ENCODE results near the gene CAMK4. TPM values are rescaled to one million over a fixed set of nuclear protein-coding genes. Genes with fewer than 3 reads are reported as not detected.

Gene CAMK4
- total RNA-seq, 1 donor from 2014 or later: 34.5 TPM

DNA sequence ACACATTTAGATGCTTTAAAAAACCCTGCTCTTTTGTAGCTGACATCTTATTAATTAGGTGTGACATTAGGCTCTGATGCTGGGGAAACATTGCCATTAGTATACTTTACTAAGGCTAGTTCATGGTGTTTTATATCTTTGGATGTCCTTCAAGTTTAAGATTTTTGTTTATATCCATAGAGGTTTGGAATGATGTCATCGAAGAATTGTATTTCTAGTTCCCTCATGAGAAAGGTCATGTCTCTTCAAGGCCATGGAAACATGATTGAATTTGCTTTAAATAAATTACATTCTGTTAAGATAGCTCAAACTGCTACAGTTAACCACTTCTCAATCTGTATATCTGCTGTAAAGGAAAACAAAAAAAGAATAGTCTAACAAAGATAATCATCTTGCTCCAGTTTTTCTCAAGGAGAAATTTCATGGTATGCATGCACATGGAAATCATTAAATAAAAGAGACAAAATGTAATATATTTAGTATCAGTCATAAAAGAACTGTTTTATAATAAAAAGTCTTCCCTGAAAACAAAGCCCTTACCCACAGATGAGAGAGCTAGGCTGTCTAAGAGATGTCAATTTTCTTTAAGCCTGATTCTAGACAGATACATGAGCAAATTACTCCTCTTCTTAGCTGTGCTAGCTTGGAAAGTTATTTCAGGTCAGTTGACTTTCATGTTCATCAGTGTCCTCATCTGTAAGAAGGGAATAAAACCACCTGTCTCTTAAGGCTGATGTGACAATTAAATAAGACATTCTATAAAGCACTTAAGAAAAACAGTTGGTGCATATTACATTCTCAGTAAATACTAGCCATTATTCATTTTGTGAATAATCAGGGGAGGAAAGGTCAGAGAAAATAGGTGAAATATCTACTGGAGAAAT is 313.2 kb downstream of the CAMK4 start:
- Mint-ChIP-seq H3K36me3 (ENCODE audit: low read depth, unreplicated experiment) (no peaks in the 10 kb centered on the region), H3K4me1 (ENCODE audit: unreplicated experiment) (no peaks in the 10 kb centered on the region), H3K9me3 (ENCODE audit: unreplicated experiment) (no peaks in the 10 kb centered on the region), H3K27me3 (ENCODE audit: unreplicated experiment) (peaks cover 2% of the 10 kb centered on the region), H3K27ac (ENCODE audit: unreplicated experiment) (no peak overlapping the region), H3K4me3 (ENCODE audit: unreplicated experiment) (no peak overlapping the region)
- TF ChIP-seq, protein P1, sequence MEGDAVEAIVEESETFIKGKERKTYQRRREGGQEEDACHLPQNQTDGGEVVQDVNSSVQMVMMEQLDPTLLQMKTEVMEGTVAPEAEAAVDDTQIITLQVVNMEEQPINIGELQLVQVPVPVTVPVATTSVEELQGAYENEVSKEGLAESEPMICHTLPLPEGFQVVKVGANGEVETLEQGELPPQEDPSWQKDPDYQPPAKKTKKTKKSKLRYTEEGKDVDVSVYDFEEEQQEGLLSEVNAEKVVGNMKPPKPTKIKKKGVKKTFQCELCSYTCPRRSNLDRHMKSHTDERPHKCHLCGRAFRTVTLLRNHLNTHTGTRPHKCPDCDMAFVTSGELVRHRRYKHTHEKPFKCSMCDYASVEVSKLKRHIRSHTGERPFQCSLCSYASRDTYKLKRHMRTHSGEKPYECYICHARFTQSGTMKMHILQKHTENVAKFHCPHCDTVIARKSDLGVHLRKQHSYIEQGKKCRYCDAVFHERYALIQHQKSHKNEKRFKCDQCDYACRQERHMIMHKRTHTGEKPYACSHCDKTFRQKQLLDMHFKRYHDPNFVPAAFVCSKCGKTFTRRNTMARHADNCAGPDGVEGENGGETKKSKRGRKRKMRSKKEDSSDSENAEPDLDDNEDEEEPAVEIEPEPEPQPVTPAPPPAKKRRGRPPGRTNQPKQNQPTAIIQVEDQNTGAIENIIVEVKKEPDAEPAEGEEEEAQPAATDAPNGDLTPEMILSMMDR (IDR thresholded peaks at IDR 0.05; ENCODE audit: unreplicated experiment): no peak
- no peak for DNase-seq (ENCODE audit: low spot score)

Other genes starting within 250 kb of the CAMK4 start
- 1.5 TPM for gene TSLP, start 152.7 kb upstream of the CAMK4 start, total RNA-seq (ENCODE audit: unreplicated experiment)
- gene WDR36, start 132.0 kb upstream of the CAMK4 start, total RNA-seq (ENCODE audit: unreplicated experiment): 25.2 TPM